SJSA1 (cell line): Measurements from ENCODE around the gene TBX15. TPM values are rescaled to one million over a fixed set of nuclear protein-coding genes. Genes with fewer than 3 reads are reported as not detected.
A peak's percentile ranks its signal among the peaks of the same experiment; 100 is the strongest.

Experiments
- DNase-seq, 2 experiments: peaks; one replicate each; pipeline ENCODE4 v3.0.0-alpha.2; 2015 to 2020; ENCODE audit warnings: low spot score in 2 of 2, low read depth in 1 of 2
- H3K27ac ChIP-seq: fragments of 250-450 bp; sonication (Bioruptor Pico); 2 replicates; pipeline ENCODE4 v1.5.1; 2020; ENCODE audit warnings: mild to moderate bottlenecking, moderate library complexity
- H3K27me3 ChIP-seq: fragments of 250-450 bp; sonication (Bioruptor Pico); replicated peaks from 2 replicates; pipeline ENCODE4 v1.5.1; 2020; ENCODE audit warnings: mild to moderate bottlenecking, moderate library complexity
- H3K36me3 ChIP-seq: fragments of 250-450 bp; sonication (Bioruptor Pico); 2 replicates; pipeline ENCODE4 v1.5.1; 2020; ENCODE audit warnings: mild to moderate bottlenecking
- H3K4me1 ChIP-seq: fragments of 250-450 bp; sonication (Bioruptor Pico); replicated peaks from 2 replicates; pipeline ENCODE4 v1.6.1; 2021; ENCODE audit warnings: mild to moderate bottlenecking
- H3K4me3 ChIP-seq: fragments of 250-450 bp; sonication (Bioruptor Pico); 2 replicates; pipeline ENCODE4 v1.5.1; 2020; ENCODE audit warnings: mild to moderate bottlenecking
- H3K9me3 ChIP-seq: fragments of 250-450 bp; sonication (Bioruptor Pico); replicated peaks from 2 replicates; pipeline ENCODE4 v1.5.1; 2020; ENCODE audit warnings: mild to moderate bottlenecking
- total RNA-seq: library from RNA; depleted of rRNA; stranded (reverse); fragments of >200 nt; shearing (Covaris generic); gene quantifications from 2 replicates; pipeline ENCODE4 v1.2.3, GENCODE V29; 2014

Gene TBX15
- total RNA-seq, 1 experiment from 2014 or later, result 31.0 TPM

- peaks cover 49% of the 10 kb centered on the region for H3K36me3 ChIP-seq
- no peaks in the 10 kb centered on the region for H3K9me3 ChIP-seq
- peak overlapping the region; percentile 3 for H3K27ac ChIP-seq
- peaks cover 74% of the 10 kb centered on the region for H3K4me1 ChIP-seq
- no peak for DNase-seq
- no peak overlapping the region for H3K4me3 ChIP-seq
- no peaks in the 10 kb centered on the region for H3K27me3 ChIP-seq
These were observed 39.8 kb downstream of the TBX15 start for GRCh38 chr1:118948351-118948750.

- Histone ChIP-seq H3K9me3 (no peaks in the 10 kb centered on the region), H3K27ac (peak overlapping the region; percentile 4), H3K36me3 (peaks cover 54% of the 10 kb centered on the region), H3K27me3 (no peaks in the 10 kb centered on the region), H3K4me3 (no peak overlapping the region), H3K4me1 (peaks cover 69% of the 10 kb centered on the region)
- DNase-seq, result peak; percentile 69 to 72
These were observed 40.4 kb downstream of the TBX15 start for GRCh38 chr1:118947790-118948189.

- H3K27ac ChIP-seq, result peak overlapping the region; percentile 4; the same call in 1 of the 2 replicates
- H3K36me3 ChIP-seq, result peaks cover 60% of the 10 kb centered on the region
- no peak for DNase-seq
- no peaks in the 10 kb centered on the region for H3K9me3 ChIP-seq
- H3K4me3 ChIP-seq, result no peak overlapping the region
- H3K27me3 ChIP-seq, result no peaks in the 10 kb centered on the region
- H3K4me1 ChIP-seq, result peaks cover 66% of the 10 kb centered on the region
These were observed 41.0 kb downstream of the TBX15 start for GRCh38 chr1:118947003-118947765.

DNA sequence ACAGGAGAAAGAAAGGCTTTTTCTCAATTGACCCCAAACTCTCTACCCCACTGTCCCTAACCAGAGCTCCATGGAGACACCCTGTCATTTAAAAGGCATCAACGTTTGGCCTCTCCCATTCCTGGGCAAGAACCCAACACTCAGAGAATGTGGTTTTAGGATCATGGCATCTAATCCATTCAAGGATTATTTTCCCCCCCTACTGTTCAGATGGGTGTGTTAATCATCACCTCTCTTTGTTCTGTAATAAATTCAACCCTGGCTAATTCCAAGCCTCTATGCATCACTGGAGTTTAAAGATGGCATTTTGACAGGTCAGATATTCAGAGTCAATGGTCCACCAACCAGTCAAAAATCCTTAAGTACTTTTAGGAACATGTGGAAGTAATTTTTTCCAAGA is 42.7 kb downstream of the TBX15 start:
- Histone ChIP-seq H3K4me3 (no peak overlapping the region), H3K27ac (no peak overlapping the region), H3K36me3 (peaks cover 61% of the 10 kb centered on the region), H3K27me3 (no peaks in the 10 kb centered on the region), H3K4me1 (peaks cover 79% of the 10 kb centered on the region), H3K9me3 (no peaks in the 10 kb centered on the region)
- peak in 1 of 2 experiments; percentile 37 for DNase-seq

GRCh38 chr1:118944546-118944945 is 43.6 kb downstream of the TBX15 start:
- Histone ChIP-seq H3K27me3 (no peaks in the 10 kb centered on the region), H3K4me1 (peaks cover 72% of the 10 kb centered on the region), H3K36me3 (peaks cover 51% of the 10 kb centered on the region), H3K27ac (no peak overlapping the region; the same call in 1 of the 2 replicates), H3K4me3 (no peak overlapping the region), H3K9me3 (no peaks in the 10 kb centered on the region)
- DNase-seq, result no peak

DNA sequence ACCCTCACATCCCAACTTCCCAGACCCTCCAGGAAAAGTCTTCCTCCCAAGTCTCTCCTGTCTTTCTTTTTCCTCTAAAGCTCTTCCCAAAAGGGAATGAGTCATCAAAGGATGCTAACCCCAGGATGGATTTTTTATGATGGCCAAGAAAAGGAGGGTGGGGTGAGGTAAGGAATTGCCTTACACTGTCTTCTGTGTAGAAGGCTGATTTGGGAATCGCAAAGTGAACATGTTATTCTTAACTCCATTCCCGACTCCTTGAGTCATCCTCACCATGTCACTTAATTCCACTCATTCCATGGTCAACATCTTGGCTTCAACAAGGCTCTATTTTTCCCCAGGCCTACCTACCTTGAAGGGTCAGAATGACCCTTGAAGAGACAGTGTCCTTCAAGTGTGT is 44.0 kb downstream of the TBX15 start:
- Histone ChIP-seq H3K9me3 (no peaks in the 10 kb centered on the region), H3K27ac (no peak overlapping the region; the same call in 1 of the 2 replicates), H3K4me1 (peaks cover 68% of the 10 kb centered on the region), H3K4me3 (no peak overlapping the region), H3K36me3 (peaks cover 49% of the 10 kb centered on the region), H3K27me3 (no peaks in the 10 kb centered on the region)
- peak; percentile 51 to 77 for DNase-seq

DNA sequence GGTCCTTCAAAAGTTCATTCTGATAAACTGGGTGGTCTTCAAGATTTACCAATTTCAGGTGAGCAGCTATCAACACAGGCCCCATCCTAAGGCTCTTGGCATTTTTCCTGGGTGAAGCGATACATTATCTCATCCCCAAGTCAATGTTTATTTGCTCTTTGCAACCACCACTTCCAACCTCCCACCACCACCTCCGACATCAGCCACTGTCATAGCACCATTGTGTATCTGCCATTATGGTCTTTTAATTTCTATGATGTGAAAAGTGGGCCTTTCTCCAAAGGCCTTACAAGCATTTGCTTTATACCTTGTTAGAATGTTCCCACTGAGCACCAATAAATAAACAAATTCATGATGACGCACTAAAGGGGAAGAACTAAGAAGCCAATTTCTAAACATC is 47.2 kb downstream of the TBX15 start:
- H3K36me3 ChIP-seq, result peaks cover 44% of the 10 kb centered on the region
- no peaks in the 10 kb centered on the region for H3K27me3 ChIP-seq
- peaks cover 45% of the 10 kb centered on the region for H3K4me1 ChIP-seq
- no peak overlapping the region for H3K4me3 ChIP-seq
- H3K9me3 ChIP-seq, result no peaks in the 10 kb centered on the region
- no peak overlapping the region for H3K27ac ChIP-seq
- peak in 1 of 2 experiments; percentile 69 for DNase-seq

DNA sequence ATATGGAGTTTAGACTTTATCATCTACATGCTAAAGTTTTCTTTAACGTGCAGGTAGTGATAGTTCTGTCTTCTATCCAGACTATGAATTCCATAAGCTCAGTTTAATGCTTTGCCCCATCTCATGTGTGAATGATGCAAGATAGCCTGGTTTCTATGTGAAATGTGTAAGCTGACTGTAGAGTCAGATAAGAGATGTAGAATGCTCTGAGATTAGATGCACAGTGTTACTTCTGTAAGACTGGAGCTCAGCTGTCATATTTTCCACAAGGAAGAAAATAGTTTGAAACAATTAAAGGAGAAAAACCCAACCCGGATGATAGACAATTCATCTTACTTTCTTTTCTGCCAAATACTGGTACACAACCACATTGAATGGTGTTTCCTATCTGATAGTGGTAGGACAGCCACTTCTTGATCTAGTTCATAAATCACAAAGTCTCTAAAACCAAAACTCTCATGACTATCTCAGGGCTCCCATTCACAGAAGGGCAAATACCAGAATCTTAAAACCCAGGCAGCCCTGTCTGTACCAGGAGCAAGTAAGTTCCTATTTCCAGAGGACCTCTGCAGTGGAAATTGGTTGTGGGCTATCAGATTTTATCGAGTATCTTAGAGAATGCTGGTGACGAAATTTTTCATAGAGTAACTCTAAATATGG is 50.6 kb downstream of the TBX15 start:
- Histone ChIP-seq H3K4me3 (no peak overlapping the region), H3K4me1 (peaks cover 36% of the 10 kb centered on the region), H3K27me3 (no peaks in the 10 kb centered on the region), H3K9me3 (no peaks in the 10 kb centered on the region), H3K27ac (no peak overlapping the region), H3K36me3 (peaks cover 20% of the 10 kb centered on the region)
- no peak for DNase-seq

DNA sequence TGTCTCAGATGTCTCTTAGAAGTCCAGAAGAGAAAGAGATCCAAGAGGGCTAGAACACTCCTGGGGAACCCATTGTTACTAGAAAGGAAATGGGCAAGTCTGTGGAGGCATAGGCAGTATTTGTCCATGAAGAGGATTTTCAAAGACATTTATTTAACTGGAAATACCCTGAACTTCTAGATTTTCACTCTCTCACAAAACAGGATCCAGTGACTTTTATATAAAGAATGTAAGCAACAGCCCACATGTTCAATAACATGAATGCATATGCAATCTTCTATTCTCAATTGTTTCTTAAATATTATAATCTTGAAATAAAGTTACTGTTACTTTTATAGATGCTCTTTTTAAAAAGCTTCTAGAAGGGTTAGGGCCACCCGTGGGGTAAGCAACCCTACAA is 53.4 kb downstream of the TBX15 start:
- Histone ChIP-seq H3K27me3 (no peaks in the 10 kb centered on the region), H3K9me3 (no peaks in the 10 kb centered on the region), H3K36me3 (peaks cover 32% of the 10 kb centered on the region), H3K4me1 (peaks cover 16% of the 10 kb centered on the region), H3K27ac (0 out of 2 replicates have a peak overlapping the region, but pooled peaks have one; percentile 10), H3K4me3 (no peak overlapping the region)
- DNase-seq, result peak in 1 of 2 experiments; percentile 19

GRCh38 chr1:118933051-118933781 is 54.9 kb downstream of the TBX15 start:
- Histone ChIP-seq H3K9me3 (no peaks in the 10 kb centered on the region), H3K27me3 (no peaks in the 10 kb centered on the region), H3K27ac (no peak overlapping the region), H3K36me3 (peaks cover 40% of the 10 kb centered on the region), H3K4me1 (peaks cover 16% of the 10 kb centered on the region), H3K4me3 (no peak overlapping the region)
- no peak for DNase-seq

- no peak for DNase-seq
- Histone ChIP-seq H3K27ac (no peak overlapping the region), H3K9me3 (no peaks in the 10 kb centered on the region), H3K27me3 (no peaks in the 10 kb centered on the region), H3K36me3 (peaks cover 53% of the 10 kb centered on the region), H3K4me3 (no peak overlapping the region), H3K4me1 (peaks cover 20% of the 10 kb centered on the region)
These were observed 56.3 kb downstream of the TBX15 start for GRCh38 chr1:118931876-118932275.

GRCh38 chr1:118928739-118929554 is 59.2 kb downstream of the TBX15 start:
- Histone ChIP-seq H3K27ac (no peak overlapping the region), H3K9me3 (no peaks in the 10 kb centered on the region), H3K4me3 (no peak overlapping the region), H3K4me1 (peaks cover 4% of the 10 kb centered on the region; the same call in 1 of the 2 replicates), H3K36me3 (peaks cover 83% of the 10 kb centered on the region), H3K27me3 (no peaks in the 10 kb centered on the region)
- DNase-seq, result no peak
